IMR-90 (cell line): ENCODE measurements around the gene KCNS1. TPM values are rescaled to one million over a fixed set of nuclear protein-coding genes. Genes with fewer than 3 reads are reported as not detected.

Experiments used
- ATAC-seq: fragments of 200-7000 bp; cut with Tn5 transposase; 2 replicates; pipeline ENCODE4 v1.9.1; 2020; ENCODE audit warnings: low read depth, mild to moderate bottlenecking, moderate library complexity
- BruUV-seq: library from RNA; stranded (reverse); fragments of 400-500 nt; replicated peaks from 2 replicates; lab custom pipeline; 2021; lab: Mats Ljungman, UMichigan
- CTCF ChIA-PET: fragments of 300-600 bp; formaldehyde crosslinking; extraction: SDS; loops from one replicate; lab custom pipeline; 2021; ENCODE audit warnings: antibody characterized with exemption; lab: Yijun Ruan, JAX
- POLR2A ChIA-PET: fragments of 300-600 bp; sonication (Branson Sonifier 250); formaldehyde crosslinking; loops from one replicate; lab custom pipeline; 2022; ENCODE audit warnings: antibody characterized with exemption; ENCODE audit not compliant: unreplicated experiment; lab: Charles Lee
- DNase-seq: peaks from one replicate; pipeline ENCODE4 v3.0.0; 2013
- H2AFZ ChIP-seq: replicated peaks from 2 replicates; pipeline ENCODE3; 2013; ENCODE audit warnings: low read length, mild to moderate bottlenecking; ENCODE audit not compliant: poor library complexity
- H2AK5ac ChIP-seq: 2 replicates; pipeline ENCODE4 v1.6.1; 2013; ENCODE audit warnings: low read depth, low read length, inconsistent platforms
- H2AK9ac ChIP-seq: replicated peaks from 2 replicates; pipeline ENCODE3; 2013; ENCODE audit warnings: mild to moderate bottlenecking, low read depth, low read length, moderate library complexity; ENCODE audit not compliant: poor library complexity
- H2BK120ac ChIP-seq: 2 replicates; pipeline ENCODE4 v1.6.1; 2013; ENCODE audit warnings: low read depth, low read length, inconsistent platforms
- H2BK15ac ChIP-seq: 3 replicates; pipeline ENCODE4 v1.6.1; 2013; ENCODE audit warnings: low read depth, low read length, inconsistent platforms
- H2BK20ac ChIP-seq: 2 replicates; pipeline ENCODE4 v1.6.1; 2013; ENCODE audit warnings: low read depth, mild to moderate bottlenecking, inconsistent platforms, low read length, moderate library complexity
- H2BK5ac ChIP-seq: 2 replicates; pipeline ENCODE4 v1.6.1; 2013; ENCODE audit warnings: mild to moderate bottlenecking, low read depth, low read length, inconsistent platforms; ENCODE audit not compliant: poor library complexity, severe bottlenecking
- H3K14ac ChIP-seq: replicated peaks from 2 replicates; pipeline ENCODE4 v1.6.1; 2013; ENCODE audit warnings: low read depth, low read length, inconsistent platforms
- H3K18ac ChIP-seq: 2 replicates; pipeline ENCODE4 v1.6.1; 2013; ENCODE audit warnings: low read depth, low read length, control low read depth
- H3K23ac ChIP-seq: 2 replicates; pipeline ENCODE4 v1.6.1; 2013; ENCODE audit warnings: low read depth, low read length, inconsistent platforms
- H3K27ac ChIP-seq: 2 replicates; pipeline ENCODE4 v1.5.1; 2013; ENCODE audit warnings: mild to moderate bottlenecking, control low read depth, low read length; ENCODE audit not compliant: insufficient read depth
- H3K27me3 ChIP-seq: 2 replicates; pipeline ENCODE4 v1.6.1; 2013; ENCODE audit warnings: low read length; ENCODE audit not compliant: control insufficient read depth, insufficient read depth
- H3K36me3 ChIP-seq: 2 replicates; pipeline ENCODE4 v1.6.1; 2013; ENCODE audit warnings: low read length, mixed read lengths; ENCODE audit not compliant: control insufficient read depth, insufficient read depth
- H3K4ac ChIP-seq: 2 replicates; pipeline ENCODE4 v1.6.1; 2013; ENCODE audit warnings: low read depth, low read length, inconsistent platforms
- H3K4me1 ChIP-seq: 2 replicates; pipeline ENCODE4 v1.6.1; 2013; ENCODE audit warnings: low read length, mixed read lengths; ENCODE audit not compliant: control insufficient read depth, insufficient read depth
- H3K4me2 ChIP-seq: 2 replicates; pipeline ENCODE4 v1.6.1; 2013; ENCODE audit warnings: low read depth, mild to moderate bottlenecking, control low read depth, low read length, moderate library complexity
- H3K4me3 ChIP-seq: 2 replicates; pipeline ENCODE4 v1.5.1; 2013; ENCODE audit warnings: low read depth, mild to moderate bottlenecking, control low read depth, low read length, moderate library complexity; ENCODE audit not compliant: insufficient read depth
- H3K56ac ChIP-seq: 2 replicates; pipeline ENCODE4 v1.6.1; 2013; ENCODE audit warnings: low read length, inconsistent platforms; ENCODE audit not compliant: insufficient read depth; ENCODE audit errors: extremely low read depth
- H3K79me1 ChIP-seq, 2 experiments: 2 replicates each; pipeline ENCODE4 v1.6.1; 2013; ENCODE audit warnings: low read length in 2 of 2, inconsistent platforms in 1 of 2, low read depth in 1 of 2
- H3K9ac ChIP-seq: 2 replicates; pipeline ENCODE4 v1.6.1; 2013; ENCODE audit warnings: low read depth, low read length, control low read depth
- H3K9me1 ChIP-seq: 2 replicates; pipeline ENCODE4 v1.6.1; 2013; ENCODE audit warnings: low read length, inconsistent platforms; ENCODE audit not compliant: insufficient read depth
- H3K9me3 ChIP-seq: 2 replicates; pipeline ENCODE4 v1.6.1; 2013; ENCODE audit warnings: low read length; ENCODE audit not compliant: control insufficient read depth, insufficient read depth
- H4K20me1 ChIP-seq: 2 replicates; pipeline ENCODE4 v1.6.1; 2013; ENCODE audit warnings: low read length, inconsistent platforms; ENCODE audit not compliant: insufficient read depth
- H4K5ac ChIP-seq: 2 replicates; pipeline ENCODE4 v1.6.1; 2013; ENCODE audit warnings: mild to moderate bottlenecking, low read depth, low read length, control low read depth
- H4K8ac ChIP-seq, 2 experiments: 2 replicates each; pipeline ENCODE4 v1.6.1; 2013; ENCODE audit warnings: low read depth in 2 of 2, low read length in 2 of 2, control low read depth in 1 of 2, inconsistent platforms in 1 of 2
- H4K91ac ChIP-seq: 2 replicates; pipeline ENCODE4 v1.6.1; 2013; ENCODE audit warnings: low read depth, low read length, inconsistent platforms; ENCODE audit not compliant: insufficient read depth
- CHD1 ChIP-seq: IDR thresholded peaks from 2 replicates; pipeline ENCODE4 v1.6.1; 2012; ENCODE audit warnings: low read depth, low read length, improper control_type of control experiment
- CTCF ChIP-seq: conservative IDR thresholded peaks from 2 replicates; pipeline ENCODE4 v1.5.1; 2012; ENCODE audit warnings: mild to moderate bottlenecking, low read depth, low read length, improper control_type of control experiment
- FOS ChIP-seq: fragments of 150-350 bp; IDR thresholded peaks from 2 replicates; pipeline ENCODE4 v1.6.1; 2016; ENCODE audit warnings: low read depth, low read length
- MAFK ChIP-seq: IDR thresholded peaks from 2 replicates; pipeline ENCODE4 v1.6.1; 2012; ENCODE audit warnings: low read depth, low read length, improper control_type of control experiment
- MAZ ChIP-seq: IDR thresholded peaks from 2 replicates; pipeline ENCODE4 v1.6.1; 2012; ENCODE audit warnings: low read depth, mild to moderate bottlenecking, low read length, improper control_type of control experiment, moderate library complexity, borderline replicate concordance
- MXI1 ChIP-seq: IDR thresholded peaks from 2 replicates; pipeline ENCODE4 v1.6.1; 2012; ENCODE audit warnings: low read depth, mild to moderate bottlenecking, low read length, moderate library complexity, borderline replicate concordance
- NFE2L2 ChIP-seq: fragments of 150-350 bp; IDR thresholded peaks from 2 replicates; pipeline ENCODE4 v1.6.1; 2016; ENCODE audit warnings: low read depth, mild to moderate bottlenecking, low read length
- RAD21 ChIP-seq: IDR thresholded peaks from 2 replicates; pipeline ENCODE4 v1.6.1; 2012; ENCODE audit warnings: low read length, improper control_type of control experiment
- RCOR1 ChIP-seq: IDR thresholded peaks from 2 replicates; pipeline ENCODE4 v1.6.1; 2012; ENCODE audit warnings: mild to moderate bottlenecking, low read length, improper control_type of control experiment; ENCODE audit not compliant: insufficient replicate concordance
- SMC3 ChIP-seq: fragments of 150-350 bp; IDR thresholded peaks from 2 replicates; pipeline ENCODE4 v1.6.1; 2016; ENCODE audit warnings: low read depth, mild to moderate bottlenecking, antibody characterized with exemption, low read length, moderate library complexity
- USF2 ChIP-seq: fragments of 150-350 bp; IDR thresholded peaks from 2 replicates; pipeline ENCODE4 v1.6.1; 2017; ENCODE audit warnings: mild to moderate bottlenecking, antibody characterized with exemption, low read length, low read depth
- WGBS, 2 experiments: methylation state at CpG; one replicate each; pipeline versions ENCODE4 v1.1.5 to v1.1.7; 2013; ENCODE audit warnings: missing lambda C conversion rate in 2 of 2; ENCODE audit not compliant: insufficient read length in 1 of 2; ENCODE audit errors: extremely low coverage in 2 of 2; 5-methylcytosine and 5-hydroxymethylcytosine counted together
- dilution Hi-C: fragments of 300-500 bp; cut with HindIII; formaldehyde crosslinking; loops from one replicate; pipeline ENCODE4 v1.14.3; 2018; ENCODE audit warnings: low sequenced_read_pairs; ENCODE audit not compliant: unreplicated experiment
- in situ Hi-C: fragments of 300-500 bp; cut with MboI; formaldehyde crosslinking; loops from 3 replicates; pipeline ENCODE4 v1.14.3; 2019; ENCODE audit warnings: low sequenced_read_pairs, inconsistent platforms, mixed read lengths
- intact Hi-C: fragments of 100-400 bp; cut with micrococcal nuclease; formaldehyde crosslinking; loops from 2 replicates; pipeline ENCODE4 v1.10.0; 2022
- polyA plus RNA-seq, 3 experiments: library from polyadenylated mRNA; depleted of rRNA; stranded (reverse); fragments of >200 nt; gene quantifications; 2 replicates each; pipeline ENCODE4 v1.2.3, GENCODE V29; 2012; ENCODE audit warnings: low replicate concordance in 1 of 3
- total RNA-seq: library from RNA; depleted of rRNA; stranded (reverse); fragments of >200 nt; gene quantifications from 2 replicates; pipeline ENCODE4 v1.2.3, GENCODE V29; 2012
- TF ChIP-seq, protein P1 (sequence below): fragments of 150-350 bp; IDR thresholded peaks from 2 replicates; pipeline ENCODE4 v1.6.1; 2016; ENCODE audit warnings: low read depth, mild to moderate bottlenecking, low read length, moderate library complexity, borderline replicate concordance

The KCNS1 gene
- total and polyA plus RNA-seq, 2 of the 4 experiments (the other 2 are of a cell fraction), result 0.54 to 0.62 TPM

DNA sequence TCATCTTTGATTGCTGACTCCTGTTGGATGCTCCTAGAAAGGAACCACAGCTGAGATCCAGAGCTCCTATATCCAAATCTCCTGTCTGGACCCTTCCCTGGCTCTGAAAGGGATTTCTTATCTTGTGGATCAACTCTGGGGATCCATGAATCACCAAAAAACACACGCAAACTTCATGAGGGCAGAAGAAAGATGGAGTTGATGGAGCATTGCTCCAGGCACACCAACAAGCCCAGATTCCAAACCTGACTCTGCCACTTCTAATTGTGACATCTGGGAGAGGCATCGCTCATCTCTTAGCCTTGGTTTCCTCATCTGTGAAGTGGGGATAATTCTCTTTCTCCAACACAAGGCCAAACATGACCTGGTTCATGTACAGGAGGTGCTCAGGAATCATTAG is 6.7 kb downstream of the KCNS1 start:
- no peak for ATAC-seq
- Histone ChIP-seq H2AFZ (no peak overlapping the region), H3K23ac (no peak overlapping the region), H3K9ac (no peak overlapping the region), H2AK5ac (no peak overlapping the region), H3K27me3 (peaks cover 23% of the 10 kb centered on the region), H3K9me3 (peaks cover 6% of the 10 kb centered on the region; the same call in 1 of the 2 replicates), H3K18ac (peak overlapping the region; percentile 60; the same call in 1 of the 2 replicates), H3K4me1 (peaks cover 4% of the 10 kb centered on the region; the same call in 1 of the 2 replicates), H4K91ac (peak overlapping the region; percentile 49; the same call in 1 of the 2 replicates), H4K8ac (no peak overlapping the region), H2AK9ac (no peak overlapping the region), H2BK5ac (peak overlapping the region; percentile 49), H3K4me3 (no peak overlapping the region), H3K9me1 (no peaks in the 10 kb centered on the region; the same call in 1 of the 2 replicates), H2BK20ac (no peak overlapping the region), H3K4me2 (no peak overlapping the region), H4K5ac (peak overlapping the region; percentile 30; the same call in 1 of the 2 replicates), H2BK15ac (no peak overlapping the region), H3K79me1 (no peaks in the 10 kb centered on the region), H4K20me1 (no peaks in the 10 kb centered on the region), H3K4ac (no peak overlapping the region), H2BK120ac (0 out of 2 replicates have a peak overlapping the region, but pooled peaks have one; percentile 5), H3K14ac (no peak overlapping the region), H3K56ac (no peak overlapping the region), H3K27ac (no peak overlapping the region), H3K36me3 (no peaks in the 10 kb centered on the region)
- no CpG with 5 or more reads among the region's 2 CpGs for WGBS, 2 experiments
- dilution Hi-C loops, result no loop called here
- in situ Hi-C loops, result no loop called here
- ChIA-PET CTCF (interaction anchor here (1.0 to 4.3 kb wide), 3 partner anchors 33 to 82 kb away, joined by 3 to 18 read pairs (median 3); no protein-coding TSS in a partner anchor), POLR2A (no interaction called here)
- intact Hi-C loops, result loop anchor here (10.0 kb wide), 1 partner anchor 681 kb away; no protein-coding TSS in a partner anchor
- no peak for DNase-seq
- BruUV-seq, result no TSS peak
- no peak for TF ChIP-seq FOS
- no peak for TF ChIP-seq MAZ
- no peak for TF ChIP-seq MXI1
- TF ChIP-seq RAD21, result no peak
- TF ChIP-seq RCOR1, result no peak
- TF ChIP-seq CHD1, result no peak
- no peak for TF ChIP-seq NFE2L2
- TF ChIP-seq SMC3, result no peak
- TF ChIP-seq, protein P1, sequence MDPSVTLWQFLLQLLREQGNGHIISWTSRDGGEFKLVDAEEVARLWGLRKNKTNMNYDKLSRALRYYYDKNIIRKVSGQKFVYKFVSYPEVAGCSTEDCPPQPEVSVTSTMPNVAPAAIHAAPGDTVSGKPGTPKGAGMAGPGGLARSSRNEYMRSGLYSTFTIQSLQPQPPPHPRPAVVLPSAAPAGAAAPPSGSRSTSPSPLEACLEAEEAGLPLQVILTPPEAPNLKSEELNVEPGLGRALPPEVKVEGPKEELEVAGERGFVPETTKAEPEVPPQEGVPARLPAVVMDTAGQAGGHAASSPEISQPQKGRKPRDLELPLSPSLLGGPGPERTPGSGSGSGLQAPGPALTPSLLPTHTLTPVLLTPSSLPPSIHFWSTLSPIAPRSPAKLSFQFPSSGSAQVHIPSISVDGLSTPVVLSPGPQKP, result no peak
- TF ChIP-seq MAFK, result no peak
- TF ChIP-seq USF2, result no peak
- no peak for TF ChIP-seq CTCF
